Calu3 (cell line): Measurements from ENCODE around the gene DNAI2. TPM values are rescaled to one million over a fixed set of nuclear protein-coding genes. Genes with fewer than 3 reads are reported as not detected.

Experiments used
- BruUV-seq: library from RNA; stranded (reverse); fragments of 400-500 nt; replicated peaks from 2 replicates; lab custom pipeline; 2021; lab: Mats Ljungman, UMichigan
- CTCF ChIA-PET: fragments of 300-600 bp; sonication (Branson Sonifier 250); formaldehyde crosslinking; loops from one replicate; lab custom pipeline; 2022; ENCODE audit warnings: antibody characterized with exemption; lab: Charles Lee
- DNase-seq: peaks from one replicate; pipeline ENCODE4 v3.0.0; 2022
- H3K27ac Mint-ChIP-seq: one replicate; pipeline ENCODE4 v1.8.0; 2022; ENCODE audit warnings: mixed read lengths; ENCODE audit not compliant: unreplicated experiment
- H3K27me3 Mint-ChIP-seq: one replicate; pipeline ENCODE4 v1.8.0; 2022; ENCODE audit warnings: mixed read lengths; ENCODE audit not compliant: unreplicated experiment
- H3K36me3 Mint-ChIP-seq: one replicate; pipeline ENCODE4 v1.8.0; 2022; ENCODE audit warnings: mild to moderate bottlenecking, moderate library complexity, mixed read lengths; ENCODE audit not compliant: insufficient read depth, unreplicated experiment
- H3K4me1 Mint-ChIP-seq: one replicate; pipeline ENCODE4 v1.8.0; 2022; ENCODE audit warnings: mild to moderate bottlenecking, low read depth, mixed read lengths; ENCODE audit not compliant: unreplicated experiment
- H3K4me3 Mint-ChIP-seq: one replicate; pipeline ENCODE4 v1.8.0; 2022; ENCODE audit warnings: mild to moderate bottlenecking, low read depth, moderate library complexity, mixed read lengths; ENCODE audit not compliant: unreplicated experiment
- H3K9me3 Mint-ChIP-seq: one replicate; pipeline ENCODE4 v1.8.0; 2022; ENCODE audit warnings: low read depth, mixed read lengths; ENCODE audit not compliant: unreplicated experiment
- CTCF ChIP-seq: fragments of 200-600 bp; IDR thresholded peaks from one replicate; pipeline ENCODE4 v1.8.0; 2022; ENCODE audit warnings: antibody characterized with exemption; ENCODE audit not compliant: unreplicated experiment
- intact Hi-C: fragments of 100-400 bp; cut with micrococcal nuclease; formaldehyde crosslinking; loops from one replicate; pipeline ENCODE4 v1.10.0; 2022; ENCODE audit not compliant: unreplicated experiment
- total RNA-seq: library from RNA; stranded (reverse); gene quantifications from 2 replicates; pipeline ENCODE4 v1.2.3, GENCODE V29; 2022

Gene DNAI2
- total RNA-seq, 1 experiment from 2014 or later: not detected

GRCh38 chr17:74228306-74228978 is 45.6 kb upstream of the DNAI2 start:
- no peaks in the 10 kb centered on the region for H3K4me1 Mint-ChIP-seq
- no peaks in the 10 kb centered on the region for H3K36me3 Mint-ChIP-seq
- no peak for DNase-seq
- no peak overlapping the region for H3K27ac Mint-ChIP-seq
- H3K27me3 Mint-ChIP-seq: peaks cover 96% of the 10 kb centered on the region
- H3K9me3 Mint-ChIP-seq: no peaks in the 10 kb centered on the region
- intact Hi-C loops: no loop called here
- BruUV-seq: no TSS peak
- no peak for TF ChIP-seq CTCF
- CTCF ChIA-PET: no interaction called here
- no peak overlapping the region for H3K4me3 Mint-ChIP-seq

GRCh38 chr17:74230896-74231295 is 43.1 kb upstream of the DNAI2 start:
- no peaks in the 10 kb centered on the region for H3K9me3 Mint-ChIP-seq
- CTCF ChIA-PET: no interaction called here
- H3K4me3 Mint-ChIP-seq: no peak overlapping the region

GRCh38 chr17:74231928-74232907 is 41.8 kb upstream of the DNAI2 start:
- Mint-ChIP-seq H3K27ac (no peak overlapping the region), H3K4me3 (no peak overlapping the region), H3K27me3 (peaks cover 83% of the 10 kb centered on the region), H3K36me3 (no peaks in the 10 kb centered on the region), H3K9me3 (no peaks in the 10 kb centered on the region), H3K4me1 (no peaks in the 10 kb centered on the region)
- intact Hi-C loops: no loop called here
- CTCF ChIA-PET: interaction anchor here (0.6 kb wide), 1 partner anchor 36 kb away, joined by 3 read pairs; no protein-coding TSS in a partner anchor
- BruUV-seq: no TSS peak
- no peak for TF ChIP-seq CTCF
- DNase-seq: no peak

More at GRCh38 chr17:74230896-74231295, 43.1 kb upstream of the DNAI2 start:
- peaks cover 94% of the 10 kb centered on the region for H3K27me3 Mint-ChIP-seq
- DNase-seq: no peak
- BruUV-seq: no TSS peak
- H3K27ac Mint-ChIP-seq: no peak overlapping the region
- intact Hi-C loops: no loop called here
- no peaks in the 10 kb centered on the region for H3K36me3 Mint-ChIP-seq
- no peak for TF ChIP-seq CTCF
- no peaks in the 10 kb centered on the region for H3K4me1 Mint-ChIP-seq

GRCh38 chr17:74233937-74234336 is 40.1 kb upstream of the DNAI2 start:
- Mint-ChIP-seq H3K36me3 (no peaks in the 10 kb centered on the region), H3K27ac (no peak overlapping the region), H3K4me1 (no peaks in the 10 kb centered on the region), H3K4me3 (no peak overlapping the region), H3K27me3 (peaks cover 78% of the 10 kb centered on the region), H3K9me3 (no peaks in the 10 kb centered on the region)
- DNase-seq: no peak
- BruUV-seq: no TSS peak
- intact Hi-C loops: no loop called here
- CTCF ChIA-PET: no interaction called here
- TF ChIP-seq CTCF: no peak
